HepG2 (cell line): Measurements from ENCODE around the gene PTGDR2. TPM values are rescaled to one million over a fixed set of nuclear protein-coding genes. Genes with fewer than 3 reads are reported as not detected.

Experiments
- CSRNP1 ChIP-seq: sonication (generic); formaldehyde crosslinking; IDR thresholded peaks from 2 replicates; pipeline ENCODE4 v1.8.1; 2023; ENCODE audit warnings: mild to moderate bottlenecking, missing genetic modification reagents
- FOXP1 ChIP-seq, 2 experiments: fragments of 450-650 bp in 1 of 2; IDR thresholded peaks; 2 replicates each; pipeline ENCODE4 v1.6.1; 2017 to 2018; ENCODE audit warnings: antibody characterized with exemption in 1 of 2
- GATAD1 ChIP-seq: IDR thresholded peaks from 2 replicates; pipeline ENCODE4 v1.6.1; 2016; ENCODE audit warnings: missing genetic modification reagents, missing compliant biosample characterization
- NCOA2 ChIP-seq: sonication (generic); formaldehyde crosslinking; IDR thresholded peaks from 2 replicates; pipeline ENCODE4 v1.8.0; 2022; ENCODE audit warnings: inconsistent platforms
- NR2F1 ChIP-seq, 2 experiments: fragments of 450-650 bp in 1 of 2; formaldehyde crosslinking in 1 of 2; IDR thresholded peaks; 2 replicates each; pipeline versions ENCODE4 v1.5.0 to v1.6.1; 2016 to 2020; ENCODE audit warnings: mild to moderate bottlenecking in 1 of 2, missing compliant biosample characterization in 1 of 2, missing genetic modification reagents in 1 of 2, moderate library complexity in 1 of 2
- NR2F6 ChIP-seq, 2 experiments: IDR thresholded peaks; 2 replicates each; pipeline ENCODE4 v1.6.1; 2016; ENCODE audit warnings: antibody characterized with exemption in 1 of 2, mild to moderate bottlenecking in 1 of 2
- PLRG1 ChIP-seq: fragments of 450-650 bp; conservative IDR thresholded peaks from 2 replicates; pipeline ENCODE4 v1.6.1; 2016
- RBFOX2 ChIP-seq: fragments of 200-400 bp; formaldehyde crosslinking; IDR thresholded peaks from 2 replicates; pipeline ENCODE4 v1.6.1; 2017; ENCODE audit warnings: low read depth, mild to moderate bottlenecking, low read length
- RFXAP ChIP-seq: sonication (generic); formaldehyde crosslinking; IDR thresholded peaks from 2 replicates; pipeline ENCODE4 v1.4.0; 2020; ENCODE audit warnings: missing genetic modification reagents, borderline replicate concordance
- SOX13 ChIP-seq, 3 experiments: fragments of 450-650 bp in 1 of 3; sonication (generic) in 1 of 3; formaldehyde crosslinking in 1 of 3; IDR thresholded peaks in 2 of 3; conservative IDR thresholded peaks in 1 of 3; 2 replicates each; pipeline versions ENCODE4 v1.5.0 to v1.6.1; 2016 to 2020; ENCODE audit warnings: antibody characterized with exemption in 1 of 3, mild to moderate bottlenecking in 1 of 3, missing compliant biosample characterization in 1 of 3, missing genetic modification reagents in 1 of 3, moderate library complexity in 1 of 3
- TCF7 ChIP-seq: sonication (generic); IDR thresholded peaks from 2 replicates; pipeline ENCODE4 v1.6.1; 2016; ENCODE audit warnings: antibody characterized with exemption, low read depth
- TFDP2 ChIP-seq: sonication (generic); formaldehyde crosslinking; IDR thresholded peaks from 2 replicates; pipeline ENCODE4 v1.4.0; 2020; ENCODE audit warnings: missing genetic modification reagents
- ZBTB34 ChIP-seq: sonication (generic); formaldehyde crosslinking; IDR thresholded peaks from 2 replicates; pipeline ENCODE4 v1.8.0; 2022; ENCODE audit warnings: mild to moderate bottlenecking, missing genetic modification reagents
- ZFP37 ChIP-seq: sonication (generic); formaldehyde crosslinking; IDR thresholded peaks from 2 replicates; pipeline ENCODE4 v1.4.0; 2020; ENCODE audit warnings: missing genetic modification reagents, borderline replicate concordance
- ZNF12 ChIP-seq: sonication (generic); formaldehyde crosslinking; IDR thresholded peaks from 2 replicates; pipeline ENCODE4 v1.5.0; 2020; ENCODE audit warnings: missing genetic modification reagents
- ZNF160 ChIP-seq: sonication (generic); formaldehyde crosslinking; IDR thresholded peaks from 2 replicates; pipeline ENCODE4 v1.8.0; 2022; ENCODE audit warnings: mild to moderate bottlenecking, inconsistent platforms, missing genetic modification reagents
- ZNF3 ChIP-seq: IDR thresholded peaks from 2 replicates; pipeline ENCODE4 v1.7.0; 2017; ENCODE audit warnings: inconsistent platforms
- ZNF512 ChIP-seq: sonication (generic); formaldehyde crosslinking; IDR thresholded peaks from 2 replicates; pipeline ENCODE4 v1.4.0; 2020; ENCODE audit warnings: mild to moderate bottlenecking, missing genetic modification reagents
- ZNF580 ChIP-seq: IDR thresholded peaks from 2 replicates; pipeline ENCODE4 v1.6.1; 2016; ENCODE audit warnings: low read depth, borderline replicate concordance
- ZNF792 ChIP-seq: IDR thresholded peaks from 2 replicates; pipeline ENCODE4 v1.6.1; 2016
- ZSCAN29 ChIP-seq: sonication (generic); formaldehyde crosslinking; conservative IDR thresholded peaks from 2 replicates; pipeline ENCODE4 v1.4.0; 2020; ENCODE audit warnings: mild to moderate bottlenecking, missing genetic modification reagents
- polyA plus RNA-seq, 8 experiments: library from polyadenylated mRNA; depleted of rRNA in 3 of 8; stranded (reverse) in 7 of 8; unstranded in 1 of 8; fragments of >200 nt; fragmentation: Illumina TruSeq in 4 of 8; extraction: Trizol in 4 of 8; gene quantifications; 2 replicates each; pipeline versions ENCODE4 v1.2.1 to v1.2.3, GENCODE V29; 2011 to 2016; ENCODE audit warnings: low read depth in 4 of 8, missing spikeins in 1 of 8, mixed read lengths in 1 of 8; ENCODE audit not compliant: insufficient read depth in 1 of 8
- total RNA-seq, 5 experiments: library from RNA; depleted of rRNA; stranded (reverse); fragments of >200 nt; fragmentation: Illumina TruSeq; extraction: Trizol; gene quantifications; 2 replicates each; pipeline ENCODE4 v1.2.3, GENCODE V29; 2016; ENCODE audit warnings: low read depth in 1 of 5

PTGDR2 gene
- total and polyA plus RNA-seq, 2 of the 13 experiments (the other 11 are each of a cell fraction or from before 2014, with no cell fraction given) = 1.9 to 2.5 TPM

GRCh38 chr11:60880643-60881282, 25.0 kb upstream of the PTGDR2 start (continued):
- TF ChIP-seq ZNF512 (0 out of 2 replicates have a peak, but pooled peaks have one; percentile 39), ZFP37 (peak; percentile 93; the same call in 1 of the 2 replicates), ZNF3 (CRISPR knock-in tag) (0 out of 2 replicates have a peak, but pooled peaks have one; percentile 47), NCOA2 (CRISPR knock-in tag) (peak; percentile 95), NR2F1 (CRISPR knock-in tag; IDR thresholded peaks at IDR 0.05) (peak; percentile 96 to 98), ZNF12 (CRISPR knock-in tag) (peak; percentile 80; the same call in 1 of the 2 replicates), TCF7 (peak; percentile 88), FOXP1 (IDR thresholded peaks at IDR 0.05) (peak; percentile 87), FOXP1 (CRISPR knock-in tag; IDR thresholded peaks at IDR 0.05) (peak; percentile 99), ZSCAN29 (peak; percentile 64; the same call in 1 of the 2 replicates), CSRNP1 (CRISPR knock-in tag) (0 out of 2 replicates have a peak, but pooled peaks have one; percentile 37), PLRG1 (no peak), ZNF160 (peak; percentile 75; the same call in 1 of the 2 replicates), ZBTB34 (CRISPR knock-in tag) (peak; percentile 60; the same call in 1 of the 2 replicates), ZNF580 (CRISPR knock-in tag) (peak; percentile 93; the same call in 1 of the 2 replicates), SOX13 (IDR thresholded peaks at IDR 0.05) (peak; percentile 98), SOX13 (CRISPR knock-in tag; conservative IDR thresholded peaks at IDR 0.05 in 1 of 2, IDR thresholded peaks at IDR 0.05 in 1 of 2) (peak in 1 of 2 experiments; percentile 99; a peak in 2 of 4 replicates), RBFOX2 (no peak), GATAD1 (CRISPR knock-in tag) (peak; percentile 76; the same call in 1 of the 2 replicates), RFXAP (CRISPR knock-in tag) (peak; percentile 90; the same call in 1 of the 2 replicates), TFDP2 (CRISPR knock-in tag) (peak; percentile 46; the same call in 1 of the 2 replicates), ZNF792 (CRISPR knock-in tag) (peak; percentile 99), NR2F6 (IDR thresholded peaks at IDR 0.05) (peak; percentile 98), NR2F6 (CRISPR knock-in tag; IDR thresholded peaks at IDR 0.05) (peak; percentile 98)
